Measurements from ENCODE around the gene TESMIN.

The TESMIN gene

DNA sequence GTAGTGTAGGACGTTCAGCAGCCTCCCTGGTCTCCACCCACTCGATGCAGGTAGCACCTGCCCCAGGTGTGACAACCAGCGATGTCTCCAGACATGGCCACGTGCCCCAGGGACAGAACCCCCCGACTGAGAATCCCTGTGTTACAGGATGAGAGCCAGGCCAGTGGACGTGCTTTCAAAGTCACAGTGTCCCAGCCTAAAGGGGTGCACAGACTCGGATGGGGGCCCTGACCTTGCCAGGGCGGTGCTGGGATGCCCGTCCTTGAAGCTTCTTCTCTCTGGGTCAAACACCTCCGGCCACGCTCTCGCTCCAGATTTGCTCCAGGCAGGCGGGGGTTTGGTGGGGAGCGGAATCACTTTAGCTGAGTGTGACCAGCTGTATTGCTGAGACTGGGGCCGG is 90.3 kb downstream of the TESMIN start:
- H3K27ac ChIP-seq (ENCODE audit: poor library complexity, severe bottlenecking): no peak overlapping the region
- ATAC-seq (ENCODE audit: low read depth) (no peak), DNase-seq (ENCODE audit: low spot score) (no peak)
- TF ChIP-seq, protein P1, sequence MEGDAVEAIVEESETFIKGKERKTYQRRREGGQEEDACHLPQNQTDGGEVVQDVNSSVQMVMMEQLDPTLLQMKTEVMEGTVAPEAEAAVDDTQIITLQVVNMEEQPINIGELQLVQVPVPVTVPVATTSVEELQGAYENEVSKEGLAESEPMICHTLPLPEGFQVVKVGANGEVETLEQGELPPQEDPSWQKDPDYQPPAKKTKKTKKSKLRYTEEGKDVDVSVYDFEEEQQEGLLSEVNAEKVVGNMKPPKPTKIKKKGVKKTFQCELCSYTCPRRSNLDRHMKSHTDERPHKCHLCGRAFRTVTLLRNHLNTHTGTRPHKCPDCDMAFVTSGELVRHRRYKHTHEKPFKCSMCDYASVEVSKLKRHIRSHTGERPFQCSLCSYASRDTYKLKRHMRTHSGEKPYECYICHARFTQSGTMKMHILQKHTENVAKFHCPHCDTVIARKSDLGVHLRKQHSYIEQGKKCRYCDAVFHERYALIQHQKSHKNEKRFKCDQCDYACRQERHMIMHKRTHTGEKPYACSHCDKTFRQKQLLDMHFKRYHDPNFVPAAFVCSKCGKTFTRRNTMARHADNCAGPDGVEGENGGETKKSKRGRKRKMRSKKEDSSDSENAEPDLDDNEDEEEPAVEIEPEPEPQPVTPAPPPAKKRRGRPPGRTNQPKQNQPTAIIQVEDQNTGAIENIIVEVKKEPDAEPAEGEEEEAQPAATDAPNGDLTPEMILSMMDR (IDR thresholded peaks at IDR 0.05; ENCODE audit: poor library complexity, severe bottlenecking): no peak
- no peaks in the 10 kb centered on the region for H3K9me3 ChIP-seq (ENCODE audit: severe bottlenecking)
- H3K4me1 ChIP-seq (ENCODE audit: insufficient read depth, poor library complexity, severe bottlenecking): peaks cover 3% of the 10 kb centered on the region
- no peak overlapping the region for H3K4me3 ChIP-seq (ENCODE audit: severe bottlenecking)
- H3K36me3 ChIP-seq (ENCODE audit: low read depth): no peaks in the 10 kb centered on the region
- no peaks in the 10 kb centered on the region for H3K27me3 ChIP-seq (ENCODE audit: insufficient read depth, poor library complexity, severe bottlenecking)

DNA sequence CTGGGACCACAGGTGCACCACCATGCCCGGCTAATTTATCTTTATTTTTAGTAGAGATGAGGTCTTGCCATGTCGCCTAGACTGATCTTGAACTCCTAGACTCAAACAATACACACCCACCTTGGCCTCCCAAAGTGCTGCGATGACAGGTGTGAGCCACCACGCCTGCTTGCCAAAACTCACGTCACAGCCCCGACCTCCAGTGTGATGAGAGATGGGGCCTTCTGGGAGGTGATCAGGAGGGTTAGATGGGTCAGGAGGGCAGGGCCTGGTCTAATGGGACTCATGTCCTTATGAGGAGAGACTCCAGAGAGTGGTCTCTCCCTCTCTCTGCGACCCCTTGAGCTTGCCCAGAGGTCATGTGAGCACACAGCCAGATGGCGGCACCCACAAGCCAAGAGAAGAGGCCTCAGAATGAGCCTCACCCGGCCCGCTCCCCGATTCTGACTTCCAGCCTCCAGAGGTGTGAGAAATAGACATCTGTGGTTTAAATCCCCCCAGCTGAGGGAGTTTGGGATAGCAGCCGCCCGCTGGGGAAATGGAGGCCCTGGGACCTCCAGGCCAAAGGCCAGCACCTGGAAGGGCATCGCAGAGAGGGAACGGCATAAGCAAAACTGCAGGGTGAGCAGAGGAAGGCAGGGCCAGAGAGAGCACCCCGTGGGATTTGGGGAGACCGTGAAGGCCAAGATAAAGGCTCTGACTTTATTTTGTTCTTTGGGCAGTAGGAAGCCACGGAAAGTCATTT is 91.1 kb downstream of the TESMIN start:
- no peaks in the 10 kb centered on the region for H3K27me3 ChIP-seq (ENCODE audit: insufficient read depth, poor library complexity, severe bottlenecking)
- no peak overlapping the region for H3K27ac ChIP-seq (ENCODE audit: poor library complexity, severe bottlenecking)
- H3K9me3 ChIP-seq (ENCODE audit: severe bottlenecking): no peaks in the 10 kb centered on the region

DNA sequence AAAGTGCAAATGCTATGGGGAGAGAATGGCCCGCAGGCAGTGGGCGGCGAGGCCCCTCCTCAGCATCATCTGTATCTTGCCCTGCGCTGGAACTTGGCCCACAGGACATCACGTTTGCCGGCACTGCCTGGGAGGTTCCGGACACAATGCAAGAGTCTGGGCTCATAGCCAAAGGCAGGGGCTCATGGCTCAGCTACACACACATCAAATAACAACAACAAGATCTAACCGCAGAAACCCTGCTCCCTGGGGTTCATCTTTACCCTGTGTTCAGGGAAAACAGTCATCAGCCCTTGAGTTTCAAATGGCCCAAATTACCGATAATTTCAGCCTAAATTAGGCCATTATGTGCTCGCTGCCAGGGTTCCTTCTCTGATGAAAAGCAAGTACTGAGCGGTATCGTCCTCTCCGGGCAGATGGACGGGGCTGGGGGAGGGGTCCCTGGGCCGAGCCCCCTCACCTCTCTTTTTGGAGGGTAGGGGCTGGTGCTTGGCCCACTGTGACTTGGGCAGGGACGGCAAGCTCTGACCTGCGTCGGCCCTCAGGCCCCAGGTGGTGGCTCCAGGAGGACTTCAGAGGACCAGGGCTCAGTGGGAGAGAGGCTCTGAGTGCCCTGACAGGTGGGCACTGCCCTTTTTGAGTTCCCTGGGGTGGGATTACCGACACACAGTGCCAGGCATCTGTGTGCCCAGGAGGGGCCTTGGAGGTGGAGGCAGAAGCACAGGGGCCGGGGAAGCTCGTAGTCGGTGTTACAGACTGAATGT is 92.0 kb downstream of the TESMIN start:
- no peak overlapping the region for H3K4me3 ChIP-seq (ENCODE audit: severe bottlenecking)
- ATAC-seq (ENCODE audit: low read depth): peak; percentile 91
- DNase-seq (ENCODE audit: low spot score): no peak
- TF ChIP-seq, protein P1 (IDR thresholded peaks at IDR 0.05; ENCODE audit: poor library complexity, severe bottlenecking): no peak
- peaks cover 3% of the 10 kb centered on the region for H3K4me1 ChIP-seq (ENCODE audit: insufficient read depth, poor library complexity, severe bottlenecking)
- H3K27me3 ChIP-seq (ENCODE audit: insufficient read depth, poor library complexity, severe bottlenecking): no peaks in the 10 kb centered on the region
- no peaks in the 10 kb centered on the region for H3K9me3 ChIP-seq (ENCODE audit: severe bottlenecking)
- H3K36me3 ChIP-seq (ENCODE audit: low read depth): no peaks in the 10 kb centered on the region
- H3K27ac ChIP-seq (ENCODE audit: poor library complexity, severe bottlenecking): no peak overlapping the region

More for the DNA sequence above, 91.1 kb downstream of the TESMIN start:
- H3K36me3 ChIP-seq (ENCODE audit: low read depth): no peaks in the 10 kb centered on the region
- peaks cover 3% of the 10 kb centered on the region for H3K4me1 ChIP-seq (ENCODE audit: insufficient read depth, poor library complexity, severe bottlenecking)
- no peak for ATAC-seq (ENCODE audit: low read depth)
- TF ChIP-seq, protein P1 (IDR thresholded peaks at IDR 0.05; ENCODE audit: poor library complexity, severe bottlenecking): no peak
- DNase-seq (ENCODE audit: low spot score): no peak
- H3K4me3 ChIP-seq (ENCODE audit: severe bottlenecking): no peak overlapping the region

DNA sequence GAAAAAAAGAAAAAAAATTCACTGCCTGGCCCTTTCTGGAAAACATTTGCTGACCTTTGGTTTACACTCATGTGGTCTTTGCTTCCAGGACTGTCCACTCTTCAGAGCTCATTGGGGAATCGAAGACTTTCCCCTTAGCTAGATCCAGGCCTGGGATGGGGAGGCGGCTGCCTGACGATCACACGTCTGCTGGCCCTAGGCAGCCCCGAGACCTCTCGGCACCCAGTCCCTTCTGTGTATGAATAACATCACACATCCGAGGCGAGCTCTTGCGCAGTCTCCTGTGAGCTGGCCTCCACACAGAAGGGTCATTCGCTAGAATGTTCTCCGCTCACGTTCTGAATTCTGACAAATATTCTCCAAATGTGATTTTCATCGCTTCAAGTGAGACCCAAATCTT is 92.7 kb downstream of the TESMIN start:
- no peak overlapping the region for H3K27ac ChIP-seq (ENCODE audit: poor library complexity, severe bottlenecking)
- TF ChIP-seq, protein P1 (IDR thresholded peaks at IDR 0.05; ENCODE audit: poor library complexity, severe bottlenecking): no peak
- no peaks in the 10 kb centered on the region for H3K36me3 ChIP-seq (ENCODE audit: low read depth)
- ATAC-seq (ENCODE audit: low read depth) (no peak), DNase-seq (ENCODE audit: low spot score) (no peak)
- no peak overlapping the region for H3K4me3 ChIP-seq (ENCODE audit: severe bottlenecking)
- no peaks in the 10 kb centered on the region for H3K9me3 ChIP-seq (ENCODE audit: severe bottlenecking)
- H3K4me1 ChIP-seq (ENCODE audit: insufficient read depth, poor library complexity, severe bottlenecking): peaks cover 3% of the 10 kb centered on the region
- H3K27me3 ChIP-seq (ENCODE audit: insufficient read depth, poor library complexity, severe bottlenecking): no peaks in the 10 kb centered on the region

Data from RWPE2 (cell line).